ENCODE data around the gene RASGEF1C. TPM values are rescaled to one million over a fixed set of nuclear protein-coding genes. Genes with fewer than 3 reads are reported as not detected.
A peak's percentile ranks its signal among the peaks of the same experiment; 100 is the strongest.

Gene RASGEF1C
- total and polyA plus RNA-seq, 2 of the 13 experiments (the other 11 are each of a cell fraction or from before 2014, with no cell fraction given): not detected

DNA sequence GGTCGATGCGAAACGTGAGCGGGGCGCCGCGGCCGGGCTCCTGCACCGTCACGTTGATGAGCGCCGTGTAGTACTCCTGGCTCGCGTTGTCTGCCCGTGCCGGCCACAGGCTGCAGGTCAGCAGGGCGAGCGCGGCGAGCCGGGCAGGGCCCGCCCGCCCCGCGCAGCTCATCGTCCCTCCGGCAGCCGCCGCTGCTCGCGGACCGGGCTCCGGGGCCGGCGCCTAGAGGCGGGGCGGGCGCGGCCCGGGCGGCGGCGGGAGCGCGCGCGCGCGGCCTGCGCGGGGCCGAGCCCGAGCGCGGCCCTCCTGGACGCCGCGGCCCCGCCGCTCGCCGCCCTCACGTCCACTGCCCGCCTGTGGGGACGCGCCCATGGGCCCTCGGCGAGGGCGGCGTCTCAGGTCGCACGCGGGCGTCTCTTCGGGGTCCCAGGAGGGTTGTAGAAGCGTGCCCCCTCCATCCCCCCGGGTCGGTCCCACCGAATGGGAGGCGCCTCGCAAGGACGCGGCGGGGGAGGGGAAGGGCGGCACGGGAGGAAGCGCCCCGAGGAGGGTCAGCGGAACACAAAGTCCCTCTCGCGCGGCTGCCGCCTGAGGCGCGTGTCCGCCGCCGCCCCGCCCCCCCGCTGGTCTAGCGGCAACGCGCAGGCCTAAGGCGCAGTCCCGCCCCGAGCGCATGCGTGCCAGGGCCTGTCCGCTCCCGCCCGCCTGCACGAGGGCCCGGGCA, 137.3 kb downstream of the RASGEF1C start, which contains the start of gene RNF130 (continued):
- TF ChIP-seq MLXIP (CRISPR knock-in tag; IDR thresholded peaks at IDR 0.05; ENCODE audit: borderline replicate concordance) (peak; percentile 95), TOPORS (CRISPR knock-in tag; IDR thresholded peaks at IDR 0.05) (peak; percentile 99), NAIF1 (CRISPR knock-in tag; IDR thresholded peaks at IDR 0.05; ENCODE audit: borderline replicate concordance) (no peak; the same call in 1 of the 2 replicates), THYN1 (CRISPR knock-in tag; IDR thresholded peaks at IDR 0.05; ENCODE audit: borderline replicate concordance, low read depth) (no peak), ZBTB2 (CRISPR knock-in tag; IDR thresholded peaks at IDR 0.05; ENCODE audit: low read depth) (peak; percentile 89), ZNF703 (CRISPR knock-in tag; IDR thresholded peaks at IDR 0.05; ENCODE audit: borderline replicate concordance) (no peak), ZNF383 (CRISPR knock-in tag; IDR thresholded peaks at IDR 0.05; ENCODE audit: borderline replicate concordance) (no peak), ZNF850 (CRISPR knock-in tag; conservative IDR thresholded peaks at IDR 0.05) (no peak), PHF21A (CRISPR knock-in tag; IDR thresholded peaks at IDR 0.05) (peak; percentile 64; the same call in 1 of the 2 replicates), ZNF589 (CRISPR knock-in tag; conservative IDR thresholded peaks at IDR 0.05) (peak; percentile 98), ATAD3A (CRISPR knock-in tag; IDR thresholded peaks at IDR 0.05) (no peak), ARHGAP35 (CRISPR knock-in tag; IDR thresholded peaks at IDR 0.05; ENCODE audit: borderline replicate concordance) (peak; percentile 95; the same call in 1 of the 2 replicates), LRRFIP1 (CRISPR knock-in tag; conservative IDR thresholded peaks at IDR 0.05) (no peak), ZNF205 (CRISPR knock-in tag; IDR thresholded peaks at IDR 0.05) (peak; percentile 66), ZNF33A (CRISPR knock-in tag; IDR thresholded peaks at IDR 0.05; ENCODE audit: borderline replicate concordance) (no peak), MED1 (CRISPR knock-in tag; IDR thresholded peaks at IDR 0.05) (peak; percentile 81), HHEX (CRISPR knock-in tag; IDR thresholded peaks at IDR 0.05) (no peak), CREBL2 (CRISPR knock-in tag; IDR thresholded peaks at IDR 0.05; ENCODE audit: borderline replicate concordance) (peak; percentile 99; the same call in 1 of the 2 replicates)
- TF ChIP-seq, protein P1, sequence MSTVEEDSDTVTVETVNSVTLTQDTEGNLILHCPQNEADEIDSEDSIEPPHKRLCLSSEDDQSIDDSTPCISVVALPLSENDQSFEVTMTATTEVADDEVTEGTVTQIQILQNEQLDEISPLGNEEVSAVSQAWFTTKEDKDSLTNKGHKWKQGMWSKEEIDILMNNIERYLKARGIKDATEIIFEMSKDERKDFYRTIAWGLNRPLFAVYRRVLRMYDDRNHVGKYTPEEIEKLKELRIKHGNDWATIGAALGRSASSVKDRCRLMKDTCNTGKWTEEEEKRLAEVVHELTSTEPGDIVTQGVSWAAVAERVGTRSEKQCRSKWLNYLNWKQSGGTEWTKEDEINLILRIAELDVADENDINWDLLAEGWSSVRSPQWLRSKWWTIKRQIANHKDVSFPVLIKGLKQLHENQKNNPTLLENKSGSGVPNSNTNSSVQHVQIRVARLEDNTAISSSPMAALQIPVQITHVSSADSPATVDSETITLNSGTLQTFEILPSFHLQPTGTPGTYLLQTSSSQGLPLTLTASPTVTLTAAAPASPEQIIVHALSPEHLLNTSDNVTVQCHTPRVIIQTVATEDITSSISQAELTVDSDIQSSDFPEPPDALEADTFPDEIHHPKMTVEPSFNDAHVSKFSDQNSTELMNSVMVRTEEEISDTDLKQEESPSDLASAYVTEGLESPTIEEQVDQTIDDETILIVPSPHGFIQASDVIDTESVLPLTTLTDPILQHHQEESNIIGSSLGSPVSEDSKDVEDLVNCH (CRISPR knock-in tag; IDR thresholded peaks at IDR 0.05): peak; percentile 95
